ENCODE data around the gene TMEM165. TPM values are rescaled to one million over a fixed set of nuclear protein-coding genes. Genes with fewer than 3 reads are reported as not detected.

The TMEM165 gene
- total RNA-seq, 4 donors from 2014 or later, result 133 to 193 (median 168) TPM

- no peak for DNase-seq (ENCODE audit: extremely low spot score)
- H3K9me3 ChIP-seq, result no peaks in the 10 kb centered on the region
- no peaks in the 10 kb centered on the region for H3K27me3 ChIP-seq
- H3K4me1 ChIP-seq, result no peaks in the 10 kb centered on the region
- TF ChIP-seq POLR2AphosphoS5 (IDR thresholded peaks at IDR 0.05) (no peak), EP300 (IDR thresholded peaks at IDR 0.05) (no peak), CTCF (IDR thresholded peaks at IDR 0.05) (no peak), POLR2A (IDR thresholded peaks at IDR 0.05; ENCODE audit: low read depth) (no peak)
- no peak overlapping the region for H3K4me3 ChIP-seq
- WGBS, result 66% methylated on average over 2 of the region's 2 CpGs
- no peak overlapping the region for H3K27ac ChIP-seq (replicated peaks in 1 of 4)
- peaks cover 0 to 58% (median 25%) of the 10 kb centered on the region in 4 donors for H3K36me3 ChIP-seq
- intact Hi-C loops (cut with DNase I), result no loop called here
Observed at GRCh38 chr4:55458611-55459010, 62.9 kb downstream of the TMEM165 start.

GRCh38 chr4:55466001-55466400 lies 70.2 kb downstream of the TMEM165 start:
- intact Hi-C loops (cut with DNase I), result no loop called here
- DNase-seq (ENCODE audit: extremely low spot score), result no peak
- Histone ChIP-seq H3K27me3 (no peaks in the 10 kb centered on the region), H3K36me3 (peaks cover 14 to 63% (median 44%) of the 10 kb centered on the region in 4 donors), H3K9me3 (no peaks in the 10 kb centered on the region), H3K27ac (replicated peaks in 1 of 4) (no peak overlapping the region), H3K4me1 (no peaks in the 10 kb centered on the region), H3K4me3 (no peak overlapping the region)
- no peak for TF ChIP-seq POLR2A (IDR thresholded peaks at IDR 0.05; ENCODE audit: low read depth)
- no peak for TF ChIP-seq CTCF (IDR thresholded peaks at IDR 0.05)
- TF ChIP-seq EP300 (IDR thresholded peaks at IDR 0.05), result no peak
- TF ChIP-seq POLR2AphosphoS5 (IDR thresholded peaks at IDR 0.05), result no peak
- 88% methylated on average over 3 of the region's 3 CpGs for WGBS

- Histone ChIP-seq H3K36me3 (peaks cover 14 to 69% (median 45%) of the 10 kb centered on the region in 4 donors), H3K4me3 (no peak overlapping the region), H3K27me3 (no peaks in the 10 kb centered on the region), H3K9me3 (no peaks in the 10 kb centered on the region), H3K4me1 (no peaks in the 10 kb centered on the region), H3K27ac (replicated peaks in 1 of 4) (no peak overlapping the region)
- WGBS, result 90% methylated on average over 2 of the region's 2 CpGs
- DNase-seq (ENCODE audit: extremely low spot score), result no peak
- no peak for TF ChIP-seq POLR2AphosphoS5 (IDR thresholded peaks at IDR 0.05)
- no peak for TF ChIP-seq EP300 (IDR thresholded peaks at IDR 0.05)
- TF ChIP-seq CTCF (IDR thresholded peaks at IDR 0.05), result no peak
- TF ChIP-seq POLR2A (IDR thresholded peaks at IDR 0.05; ENCODE audit: low read depth), result no peak
- intact Hi-C loops (cut with DNase I), result no loop called here
Observed at GRCh38 chr4:55468724-55469123, 73.0 kb downstream of the TMEM165 start.

GRCh38 chr4:55469979-55470378 lies 74.2 kb downstream of the TMEM165 start:
- TF ChIP-seq EP300 (IDR thresholded peaks at IDR 0.05) (no peak), CTCF (IDR thresholded peaks at IDR 0.05) (no peak), POLR2AphosphoS5 (IDR thresholded peaks at IDR 0.05) (no peak), POLR2A (IDR thresholded peaks at IDR 0.05; ENCODE audit: low read depth) (no peak)
- H3K36me3 ChIP-seq, result peaks cover 22 to 72% (median 51%) of the 10 kb centered on the region in 4 donors
- intact Hi-C loops (cut with DNase I), result no loop called here
- H3K27me3 ChIP-seq, result no peaks in the 10 kb centered on the region
- no peaks in the 10 kb centered on the region for H3K4me1 ChIP-seq
- DNase-seq (ENCODE audit: extremely low spot score), result no peak
- H3K9me3 ChIP-seq, result peaks cover 0 to 4% (median 0%) of the 10 kb centered on the region in 4 donors
- WGBS, result 100% methylated on average over 1 of the region's 1 CpG
- no peak overlapping the region for H3K4me3 ChIP-seq
- no peak overlapping the region for H3K27ac ChIP-seq (replicated peaks in 1 of 4)

Small RNAs within 50 kb of the gene (small RNA-seq; reads per million reads assigned to genes)
- gene RF00019, result 0 reads per million in 3 donors

Other genes with a start within 250 kb of the TMEM165 start
- gene SRD5A3, start 49.7 kb upstream of the TMEM165 start, total RNA-seq, result 1 to 10 TPM; 3.0 to 7.9 (median 5.2) TPM
- gene CLOCK, start 151.0 kb downstream of the TMEM165 start, total RNA-seq, result 10 to 100 TPM; 24.5 to 42.6 (median 34.8) TPM
- not detected for gene PDCL2, start 196.3 kb downstream of the TMEM165 start, total RNA-seq
- gene NMU, start 240.3 kb downstream of the TMEM165 start, total RNA-seq, result not detected